Parathyroid adenoma (tissue), 2 donors: ENCODE results near the gene TRIM32.
"Not testable (repeated sequence)": the region's sequence is repeated elsewhere in the genome, so short reads cannot be mapped to it uniquely, and the experiment has no call there.

Experiments
- H2AFZ ChIP-seq: fragments of 300-600 bp; sonication (generic); one replicate; pipeline ENCODE4 v1.7.0; 2017; ENCODE audit warnings: antibody characterized with exemption, mild to moderate bottlenecking
- H3K27ac ChIP-seq: fragments of 300-600 bp; sonication (generic); one replicate; pipeline ENCODE4 v1.7.0; 2017
- H3K27me3 ChIP-seq: fragments of 300-600 bp; sonication (generic); one replicate; pipeline ENCODE4 v1.7.0; 2017; ENCODE audit warnings: low read length; ENCODE audit not compliant: control insufficient read depth, insufficient read depth
- H3K36me3 ChIP-seq: fragments of 300-600 bp; sonication (generic); one replicate; pipeline ENCODE4 v1.7.0; 2017; ENCODE audit warnings: low read length; ENCODE audit not compliant: control insufficient read depth, insufficient read depth
- H3K4me1 ChIP-seq: fragments of 300-600 bp; sonication (generic); one replicate; pipeline ENCODE4 v1.7.0; 2017; ENCODE audit warnings: control low read depth
- H3K4me2 ChIP-seq: fragments of 300-600 bp; sonication (generic); one replicate; pipeline ENCODE4 v1.7.0; 2017; ENCODE audit warnings: low read length
- H3K4me3 ChIP-seq: fragments of 300-600 bp; sonication (generic); one replicate; pipeline ENCODE4 v1.7.0; 2017; ENCODE audit warnings: low read depth, low read length
- H3K79me2 ChIP-seq: fragments of 300-600 bp; sonication (generic); one replicate; pipeline ENCODE4 v1.7.0; 2017; ENCODE audit warnings: control low read depth
- H3K9ac ChIP-seq: fragments of 300-600 bp; sonication (generic); one replicate; pipeline ENCODE4 v1.7.0; 2017; ENCODE audit warnings: mild to moderate bottlenecking
- H3K9me3 ChIP-seq: fragments of 300-600 bp; sonication (generic); one replicate; pipeline ENCODE4 v1.7.0; 2017; ENCODE audit warnings: low read length; ENCODE audit not compliant: control insufficient read depth
- CTCF ChIP-seq: fragments of 300-600 bp; sonication (generic); IDR thresholded peaks from one replicate; pipeline ENCODE4 v1.7.0; 2017; ENCODE audit warnings: antibody characterized with exemption, mild to moderate bottlenecking
- donor health status: primary hyperparathyroidism.

TRIM32 gene

DNA sequence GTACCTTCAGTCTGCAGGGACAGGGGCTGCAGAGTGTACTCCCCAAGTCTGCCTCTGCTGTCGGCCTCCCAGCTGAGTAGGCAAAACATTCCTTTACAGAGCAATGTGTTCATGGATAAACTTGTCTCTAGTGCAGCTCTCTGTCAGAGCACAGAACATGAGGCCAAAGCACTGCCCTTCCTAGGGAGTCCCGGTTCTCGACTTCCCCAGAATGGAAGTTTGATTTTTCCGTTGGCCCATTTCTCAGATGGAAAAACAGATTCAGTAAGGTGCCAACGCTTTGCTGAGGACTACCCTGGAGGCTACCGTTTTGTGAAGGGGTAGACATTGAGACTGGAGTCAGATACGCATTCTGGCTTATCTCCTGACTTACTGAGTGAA is 422 bp upstream of the TRIM32 start:
- Histone ChIP-seq H3K9ac (no peak overlapping the region), H3K27me3 (no peaks in the 10 kb centered on the region), H3K27ac (no peak overlapping the region), H3K79me2 (peaks cover 10% of the 10 kb centered on the region), H3K36me3 (no peaks in the 10 kb centered on the region), H3K4me3 (peak overlapping the region; percentile 62), H2AFZ (peak overlapping the region; percentile 85), H3K4me1 (no peaks in the 10 kb centered on the region), H3K9me3 (no peaks in the 10 kb centered on the region), H3K4me2 (peak overlapping the region; percentile 57)
- TF ChIP-seq CTCF, result no peak

DNA sequence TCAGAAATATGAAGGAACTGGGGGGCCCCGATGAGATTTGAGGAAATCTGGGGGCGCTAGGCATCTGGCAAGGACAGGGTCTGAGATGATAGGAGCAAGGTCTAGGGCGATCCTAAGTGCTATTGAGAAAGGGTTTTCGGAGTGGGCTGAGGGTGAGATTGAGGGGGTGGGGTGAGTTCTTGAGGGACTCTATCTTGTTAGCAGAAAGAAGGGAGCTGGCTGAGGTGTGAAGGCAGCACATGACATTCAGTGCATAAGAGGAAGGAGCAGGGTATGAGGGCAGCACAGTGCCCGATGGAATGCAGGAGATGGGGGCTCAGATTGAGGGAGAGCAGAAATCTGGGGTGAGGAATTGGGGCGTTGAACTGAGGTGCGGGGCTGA is 640 bp downstream of the TRIM32 start:
- H3K9me3 ChIP-seq, result no peaks in the 10 kb centered on the region
- no peaks in the 10 kb centered on the region for H3K27me3 ChIP-seq
- peak overlapping the region; percentile 85 for H2AFZ ChIP-seq
- H3K36me3 ChIP-seq, result no peaks in the 10 kb centered on the region
- peaks cover 10% of the 10 kb centered on the region for H3K79me2 ChIP-seq
- TF ChIP-seq CTCF, result no peak
- no peak overlapping the region for H3K9ac ChIP-seq
- no peaks in the 10 kb centered on the region for H3K4me1 ChIP-seq
- H3K27ac ChIP-seq, result no peak overlapping the region
- peak overlapping the region; percentile 62 for H3K4me3 ChIP-seq
- peak overlapping the region; percentile 72 for H3K4me2 ChIP-seq

GRCh38 chr9:116688806-116689485 is 1.8 kb downstream of the TRIM32 start:
- H3K4me3 ChIP-seq, result no peak overlapping the region
- no peaks in the 10 kb centered on the region for H3K36me3 ChIP-seq
- H3K4me1 ChIP-seq, result no peaks in the 10 kb centered on the region

DNA sequence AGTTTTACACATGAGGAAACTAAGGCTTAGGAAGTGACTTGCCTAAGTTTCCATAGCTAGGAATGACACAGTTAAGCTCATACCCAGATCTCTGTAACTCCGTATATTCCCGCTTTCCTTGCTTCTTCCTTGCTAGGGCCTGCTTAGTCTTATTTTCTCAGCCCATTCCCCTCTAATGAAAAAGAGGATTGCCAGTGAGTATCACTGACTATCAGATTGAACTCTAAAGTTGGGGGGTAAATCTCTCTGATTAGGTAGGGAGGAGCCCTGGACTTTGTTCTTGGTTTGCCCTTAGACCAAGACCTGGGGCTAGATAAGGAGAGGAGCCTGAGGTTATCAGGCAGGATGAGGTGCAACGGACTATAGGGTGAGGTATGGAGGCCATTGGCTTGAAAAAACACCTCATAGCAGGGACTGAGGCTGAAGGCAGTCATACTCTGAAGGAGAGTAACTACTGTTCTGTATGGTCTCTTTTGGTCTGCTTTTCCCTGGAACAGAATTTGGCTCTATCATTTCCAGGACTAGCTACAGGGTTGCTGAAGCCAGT is 2.5 kb downstream of the TRIM32 start:
- Histone ChIP-seq H3K79me2 (peaks cover 10% of the 10 kb centered on the region), H3K36me3 (no peaks in the 10 kb centered on the region), H3K4me2 (no peak overlapping the region), H3K27ac (no peak overlapping the region), H3K9ac (no peak overlapping the region), H3K27me3 (no peaks in the 10 kb centered on the region), H3K9me3 (no peaks in the 10 kb centered on the region), H2AFZ (no peak overlapping the region), H3K4me3 (no peak overlapping the region), H3K4me1 (no peaks in the 10 kb centered on the region)
- TF ChIP-seq CTCF, result no peak

More at GRCh38 chr9:116688806-116689485, 1.8 kb downstream of the TRIM32 start:
- Histone ChIP-seq H3K27me3 (no peaks in the 10 kb centered on the region), H3K9me3 (no peaks in the 10 kb centered on the region), H3K27ac (no peak overlapping the region), H3K9ac (no peak overlapping the region), H2AFZ (no peak overlapping the region), H3K4me2 (no peak overlapping the region), H3K79me2 (peaks cover 10% of the 10 kb centered on the region)
- TF ChIP-seq CTCF, result no peak

GRCh38 chr9:116690805-116691204 is 3.7 kb downstream of the TRIM32 start:
- not testable (repeated sequence) for H3K36me3 ChIP-seq, H2AFZ ChIP-seq, H3K4me2 ChIP-seq, H3K4me3 ChIP-seq, H3K9ac ChIP-seq, H3K27me3 ChIP-seq, H3K9me3 ChIP-seq, H3K4me1 ChIP-seq, H3K27ac ChIP-seq
- peaks cover 10% of the 10 kb centered on the region for H3K79me2 ChIP-seq
